HG03439 (cell line): ENCODE results near the gene ZFPM1.

Source experiments
- ATAC-seq: cut with Tn5 transposase; IDR thresholded peaks from one replicate; pipeline ENCODE4 v1.9.1; 2021; ENCODE audit warnings: mild to moderate bottlenecking, moderate library complexity; ENCODE audit not compliant: unreplicated experiment

ZFPM1 gene

GRCh38 chr16:88495268-88495772, 42.2 kb downstream of the ZFPM1 start:
- ATAC-seq: no peak

GRCh38 chr16:88497561-88498462, 44.7 kb downstream of the ZFPM1 start:
- ATAC-seq: no peak

GRCh38 chr16:88498576-88499208, 45.6 kb downstream of the ZFPM1 start:
- ATAC-seq: no peak

GRCh38 chr16:88499292-88499691, 46.2 kb downstream of the ZFPM1 start:
- ATAC-seq: no peak

GRCh38 chr16:88499836-88500251, 46.8 kb downstream of the ZFPM1 start:
- no peak for ATAC-seq

- no peak for ATAC-seq
These were observed 47.2 kb downstream of the ZFPM1 start for GRCh38 chr16:88500255-88500661.

- ATAC-seq: no peak
These were observed 49.3 kb downstream of the ZFPM1 start for GRCh38 chr16:88502371-88502770.

- no peak for ATAC-seq
These were observed 49.7 kb downstream of the ZFPM1 start for GRCh38 chr16:88502776-88503280.

GRCh38 chr16:88503374-88503770, 50.3 kb downstream of the ZFPM1 start:
- no peak for ATAC-seq

GRCh38 chr16:88503771-88504488, 50.9 kb downstream of the ZFPM1 start:
- ATAC-seq: no peak

- no peak for ATAC-seq
These were observed 51.7 kb downstream of the ZFPM1 start for GRCh38 chr16:88504489-88505404.

GRCh38 chr16:88505405-88506082, 52.5 kb downstream of the ZFPM1 start:
- ATAC-seq: no peak

- ATAC-seq: no peak
These were observed 53.6 kb downstream of the ZFPM1 start for GRCh38 chr16:88506723-88507122.

- no peak for ATAC-seq
These were observed 54.2 kb downstream of the ZFPM1 start for GRCh38 chr16:88507231-88507743.

- ATAC-seq: no peak
These were observed 55.3 kb downstream of the ZFPM1 start for GRCh38 chr16:88508376-88508867.

GRCh38 chr16:88508868-88509748, 56.0 kb downstream of the ZFPM1 start:
- ATAC-seq: no peak

GRCh38 chr16:88509749-88510069, 56.6 kb downstream of the ZFPM1 start:
- no peak for ATAC-seq
